GM21390 (cell line): ENCODE measurements around the gene PTH1R.

Experiments used
- ATAC-seq: cut with Tn5 transposase; IDR thresholded peaks from one replicate; pipeline ENCODE4 v1.9.1; 2021; ENCODE audit not compliant: unreplicated experiment

The PTH1R gene

GRCh38 chr3:46926871-46927717 lies 49.6 kb downstream of the PTH1R start:
- ATAC-seq = peak; percentile 56

- no peak for ATAC-seq
Measured at GRCh38 chr3:46927718-46928073, 50.2 kb downstream of the PTH1R start.

GRCh38 chr3:46928282-46928681 lies 50.8 kb downstream of the PTH1R start:
- no peak for ATAC-seq

GRCh38 chr3:46929324-46929723 lies 51.8 kb downstream of the PTH1R start:
- no peak for ATAC-seq

GRCh38 chr3:46930166-46930944 lies 52.8 kb downstream of the PTH1R start:
- no peak for ATAC-seq

- no peak for ATAC-seq
Measured at GRCh38 chr3:46930945-46931403, 53.5 kb downstream of the PTH1R start.

- no peak for ATAC-seq
Measured at GRCh38 chr3:46931631-46932331, 54.3 kb downstream of the PTH1R start.

GRCh38 chr3:46932455-46933225 lies 55.1 kb downstream of the PTH1R start:
- ATAC-seq = no peak

GRCh38 chr3:46933261-46933660 lies 55.7 kb downstream of the PTH1R start:
- ATAC-seq = no peak

- ATAC-seq = no peak
Measured at GRCh38 chr3:46934072-46934471, 56.6 kb downstream of the PTH1R start.

- no peak for ATAC-seq
Measured at GRCh38 chr3:46934498-46935167, 57.1 kb downstream of the PTH1R start.

- no peak for ATAC-seq
Measured at GRCh38 chr3:46935168-46935858, 57.8 kb downstream of the PTH1R start.

GRCh38 chr3:46935989-46936558 lies 58.6 kb downstream of the PTH1R start:
- no peak for ATAC-seq

- ATAC-seq = no peak
Measured at GRCh38 chr3:46936733-46937250, 59.3 kb downstream of the PTH1R start.

GRCh38 chr3:46938118-46938517 lies 60.6 kb downstream of the PTH1R start:
- ATAC-seq = no peak

GRCh38 chr3:46939578-46940445 lies 62.3 kb downstream of the PTH1R start:
- no peak for ATAC-seq

GRCh38 chr3:46942076-46942475 lies 64.6 kb downstream of the PTH1R start:
- no peak for ATAC-seq
